ENCODE results near the gene PPME1. TPM values are rescaled to one million over a fixed set of nuclear protein-coding genes. Genes with fewer than 3 reads are reported as not detected.
A peak's percentile ranks its signal among the peaks of the same experiment; 100 is the strongest.

Gene PPME1
- total RNA-seq, 1 experiment from 2014 or later, result 68.3 TPM

DNA sequence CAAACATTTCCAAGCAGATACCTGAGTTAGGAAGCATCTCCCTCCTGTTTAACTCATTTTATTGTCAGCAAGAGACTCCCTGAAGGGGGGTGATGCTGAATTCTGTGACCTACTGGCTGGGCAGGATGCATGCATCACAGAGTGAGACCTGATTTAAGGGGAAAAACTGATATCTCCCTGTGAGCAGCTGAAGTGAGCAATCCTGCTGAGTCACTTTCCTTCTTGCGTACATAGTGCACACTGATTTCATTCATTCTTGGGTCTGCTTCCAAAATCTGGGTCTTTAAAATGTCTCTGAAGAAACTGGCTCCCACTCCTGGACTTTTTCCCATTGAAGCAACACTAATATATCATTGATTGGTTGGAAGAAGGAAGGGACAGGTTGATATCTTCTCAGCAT, 117.1 kb downstream of the PPME1 start:
- no TSS peak for BruUV-seq (replicated peaks)
- H3K79me2 ChIP-seq (ENCODE audit: insufficient read depth, low read length), result no peaks in the 10 kb centered on the region
- TF ChIP-seq FOSL1 (IDR thresholded peaks at IDR 0.05; ENCODE audit: low read depth) (peak; percentile 30; the same call in 1 of the 2 replicates), MAX (IDR thresholded peaks at IDR 0.05) (no peak), RAD21 (IDR thresholded peaks at IDR 0.05; ENCODE audit: low read depth) (no peak)
- no peak for ATAC-seq
- H3K4me3 ChIP-seq (replicated peaks in 1 of 2; ENCODE audit: low read depth in 1 of 2, low read length in 2 of 2), result no peak overlapping the region
- CTCF ChIA-PET, result no interaction called here
- no peaks in the 10 kb centered on the region for H3K27me3 ChIP-seq (ENCODE audit: insufficient read depth, low read length)
- H3K36me3 ChIP-seq (ENCODE audit: control insufficient read depth in 1 of 2, insufficient read depth in 2 of 2, low read length in 2 of 2), result no peaks in the 10 kb centered on the region
- H3K9ac ChIP-seq (ENCODE audit: low read length), result no peak overlapping the region
- intact Hi-C loops (cut with micrococcal nuclease), result no loop called here
- no peaks in the 10 kb centered on the region for H4K20me1 ChIP-seq (ENCODE audit: insufficient read depth)
- H2AFZ ChIP-seq (ENCODE audit: low read depth, low read length, poor library complexity, severe bottlenecking), result peak overlapping the region; percentile 31
- RAD21 ChIA-PET (ENCODE audit: low non-redundant PET in 1 of 2, low total read pairs in 2 of 2, uncharacterized antibody in 2 of 2, unreplicated experiment in 2 of 2), result no interaction called here
- POLR2A ChIA-PET, result no interaction called here
- H3K9me2 ChIP-seq (ENCODE audit: insufficient read depth), result no peaks in the 10 kb centered on the region
- peaks cover 0 to 7% of the 10 kb centered on the region in 2 experiments; a peak in 2 of 4 replicates for H3K4me1 ChIP-seq (ENCODE audit: control insufficient read depth in 1 of 2, insufficient read depth in 2 of 2, low read length in 2 of 2)
- H3K27ac ChIP-seq (ENCODE audit: low read depth, low read length), result no peak overlapping the region
- H3K4me2 ChIP-seq (ENCODE audit: low read length), result 0 out of 2 replicates have a peak overlapping the region, but pooled peaks have one; percentile 10
- DNase-seq (ENCODE audit: low read depth, low spot score), result no peak
- H3K9me3 ChIP-seq (ENCODE audit: control insufficient read depth in 1 of 2, insufficient read depth in 1 of 2, low read depth in 1 of 2, low read length in 2 of 2), result no peaks in the 10 kb centered on the region

DNA sequence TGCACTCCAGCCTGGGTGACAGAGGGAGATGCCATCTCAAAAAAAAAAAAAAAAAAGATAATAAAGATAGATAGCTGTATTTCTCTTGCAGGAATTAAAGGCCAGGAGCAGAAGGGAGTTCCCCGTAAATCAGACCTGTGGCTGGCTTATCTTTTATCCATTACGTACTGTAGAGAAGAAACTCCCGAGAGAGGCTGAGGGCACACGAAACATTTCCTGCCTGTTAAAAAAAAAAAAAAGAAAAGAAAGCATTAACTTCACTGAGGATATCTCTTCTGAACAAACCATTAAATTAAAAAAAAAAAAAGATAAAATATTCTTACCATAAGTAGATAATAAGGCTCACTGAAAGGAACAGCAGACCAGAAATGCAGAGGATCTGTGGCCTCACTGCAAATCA, 117.8 kb downstream of the PPME1 start:
- no peak overlapping the region for H3K27ac ChIP-seq (ENCODE audit: low read depth, low read length)
- no peak overlapping the region for H2AFZ ChIP-seq (ENCODE audit: low read depth, low read length, poor library complexity, severe bottlenecking)
- no peaks in the 10 kb centered on the region for H3K9me3 ChIP-seq (ENCODE audit: control insufficient read depth in 1 of 2, insufficient read depth in 1 of 2, low read depth in 1 of 2, low read length in 2 of 2)
- no peak overlapping the region for H3K4me3 ChIP-seq (replicated peaks in 1 of 2; ENCODE audit: low read depth in 1 of 2, low read length in 2 of 2)
- H3K4me2 ChIP-seq (ENCODE audit: low read length), result no peak overlapping the region
- H3K79me2 ChIP-seq (ENCODE audit: insufficient read depth, low read length), result no peaks in the 10 kb centered on the region
- no peaks in the 10 kb centered on the region for H3K36me3 ChIP-seq (ENCODE audit: control insufficient read depth in 1 of 2, insufficient read depth in 2 of 2, low read length in 2 of 2)
- no peaks in the 10 kb centered on the region for H3K27me3 ChIP-seq (ENCODE audit: insufficient read depth, low read length)
- RAD21 ChIA-PET (ENCODE audit: low non-redundant PET in 1 of 2, low total read pairs in 2 of 2, uncharacterized antibody in 2 of 2, unreplicated experiment in 2 of 2), result no interaction called here
- ATAC-seq (no peak), DNase-seq (ENCODE audit: low read depth, low spot score) (no peak)
- H3K9ac ChIP-seq (ENCODE audit: low read length), result no peak overlapping the region
- CTCF ChIA-PET, result no interaction called here
- no peaks in the 10 kb centered on the region for H4K20me1 ChIP-seq (ENCODE audit: insufficient read depth)
- H3K4me1 ChIP-seq (ENCODE audit: control insufficient read depth in 1 of 2, insufficient read depth in 2 of 2, low read length in 2 of 2), result peaks cover 0 to 7% of the 10 kb centered on the region in 2 experiments; a peak in 2 of 4 replicates
- POLR2A ChIA-PET, result no interaction called here
- intact Hi-C loops (cut with micrococcal nuclease), result no loop called here
- BruUV-seq (replicated peaks), result no TSS peak
- TF ChIP-seq, protein P1, sequence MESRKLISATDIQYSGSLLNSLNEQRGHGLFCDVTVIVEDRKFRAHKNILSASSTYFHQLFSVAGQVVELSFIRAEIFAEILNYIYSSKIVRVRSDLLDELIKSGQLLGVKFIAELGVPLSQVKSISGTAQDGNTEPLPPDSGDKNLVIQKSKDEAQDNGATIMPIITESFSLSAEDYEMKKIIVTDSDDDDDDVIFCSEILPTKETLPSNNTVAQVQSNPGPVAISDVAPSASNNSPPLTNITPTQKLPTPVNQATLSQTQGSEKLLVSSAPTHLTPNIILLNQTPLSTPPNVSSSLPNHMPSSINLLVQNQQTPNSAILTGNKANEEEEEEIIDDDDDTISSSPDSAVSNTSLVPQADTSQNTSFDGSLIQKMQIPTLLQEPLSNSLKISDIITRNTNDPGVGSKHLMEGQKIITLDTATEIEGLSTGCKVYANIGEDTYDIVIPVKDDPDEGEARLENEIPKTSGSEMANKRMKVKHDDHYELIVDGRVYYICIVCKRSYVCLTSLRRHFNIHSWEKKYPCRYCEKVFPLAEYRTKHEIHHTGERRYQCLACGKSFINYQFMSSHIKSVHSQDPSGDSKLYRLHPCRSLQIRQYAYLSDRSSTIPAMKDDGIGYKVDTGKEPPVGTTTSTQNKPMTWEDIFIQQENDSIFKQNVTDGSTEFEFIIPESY (IDR thresholded peaks at IDR 0.05; ENCODE audit: extremely low read depth, insufficient replicate concordance, low read length), result no peak
- TF ChIP-seq JUND (IDR thresholded peaks at IDR 0.05) (no peak), POLR2A (IDR thresholded peaks at IDR 0.05; ENCODE audit: borderline replicate concordance, extremely low read depth, insufficient read depth, insufficient read length) (no peak), ATF3 (IDR thresholded peaks at IDR 0.05) (no peak), EGR1 (IDR thresholded peaks at IDR 0.05; ENCODE audit: low read depth) (no peak), ELF1 (IDR thresholded peaks at IDR 0.05; ENCODE audit: borderline replicate concordance, low read depth) (no peak), MAX (IDR thresholded peaks at IDR 0.05) (no peak), ZNF274 (IDR thresholded peaks at IDR 0.05; ENCODE audit: low read depth, low read length) (no peak), EZH2 (IDR thresholded peaks at IDR 0.05) (no peak), ZFX (IDR thresholded peaks at IDR 0.05) (no peak), SIN3A (IDR thresholded peaks at IDR 0.05; ENCODE audit: low read depth) (no peak), CTCF (IDR thresholded peaks at IDR 0.05 in 2 of 3, conservative IDR thresholded peaks at IDR 0.05 in 1 of 3; ENCODE audit: borderline replicate concordance in 1 of 3, insufficient read depth in 1 of 3, low read depth in 2 of 3, low read length in 2 of 3) (no peak), CBX3 (IDR thresholded peaks at IDR 0.05; ENCODE audit: low read depth) (no peak), CEBPB (IDR thresholded peaks at IDR 0.05; ENCODE audit: low read depth) (no peak)
- no peaks in the 10 kb centered on the region for H3K9me2 ChIP-seq (ENCODE audit: insufficient read depth)
